HepG2 (cell line): ENCODE data around the gene MED19. TPM values are rescaled to one million over a fixed set of nuclear protein-coding genes. Genes with fewer than 3 reads are reported as not detected.

Source experiments
- CENPX ChIP-seq: sonication (generic); formaldehyde crosslinking; IDR thresholded peaks from 2 replicates; pipeline ENCODE4 v1.9.0; 2021; ENCODE audit warnings: mild to moderate bottlenecking, missing genetic modification reagents, moderate library complexity
- CSRNP1 ChIP-seq: sonication (generic); formaldehyde crosslinking; IDR thresholded peaks from 2 replicates; pipeline ENCODE4 v1.8.1; 2023; ENCODE audit warnings: mild to moderate bottlenecking, missing genetic modification reagents
- CSRNP2 ChIP-seq: sonication (generic); formaldehyde crosslinking; conservative IDR thresholded peaks from 2 replicates; pipeline ENCODE4 v1.8.0; 2022; ENCODE audit warnings: low read depth, missing genetic modification reagents
- ETV5 ChIP-seq: IDR thresholded peaks from 2 replicates; pipeline ENCODE4 v1.6.1; 2018; ENCODE audit warnings: missing biosample characterization, missing genetic modification reagents, inconsistent platforms, borderline replicate concordance
- FOXK1 ChIP-seq: sonication (generic); formaldehyde crosslinking; IDR thresholded peaks from 2 replicates; pipeline ENCODE4 v1.4.0; 2020; ENCODE audit warnings: low read depth, missing genetic modification reagents, borderline replicate concordance
- KDM6A ChIP-seq: IDR thresholded peaks from 2 replicates; pipeline ENCODE4 v1.6.1; 2016; ENCODE audit warnings: low read depth
- KLF15 ChIP-seq: sonication (generic); formaldehyde crosslinking; IDR thresholded peaks from 2 replicates; pipeline ENCODE4 v1.8.1; 2023; ENCODE audit warnings: borderline replicate concordance, mild to moderate bottlenecking, inconsistent platforms, missing genetic modification reagents, mixed read lengths
- KMT2B ChIP-seq: IDR thresholded peaks from 2 replicates; pipeline ENCODE4 v1.6.1; 2016; ENCODE audit warnings: missing genetic modification reagents, missing compliant biosample characterization
- NFKB2 ChIP-seq: sonication (generic); formaldehyde crosslinking; IDR thresholded peaks from 2 replicates; pipeline ENCODE4 v1.4.0; 2020; ENCODE audit warnings: missing genetic modification reagents, borderline replicate concordance
- NR2C2 ChIP-seq: sonication (generic); formaldehyde crosslinking; IDR thresholded peaks from 2 replicates; pipeline ENCODE4 v1.4.0; 2020; ENCODE audit warnings: missing genetic modification reagents, mild to moderate bottlenecking, moderate library complexity, borderline replicate concordance
- REPIN1 ChIP-seq: sonication (generic); formaldehyde crosslinking; IDR thresholded peaks from 2 replicates; pipeline ENCODE4 v1.8.0; 2022; ENCODE audit warnings: missing genetic modification reagents, low read depth, mild to moderate bottlenecking, borderline replicate concordance
- SP140L ChIP-seq: sonication (generic); formaldehyde crosslinking; IDR thresholded peaks from 2 replicates; pipeline ENCODE4 v1.4.0; 2020; ENCODE audit warnings: missing genetic modification reagents, borderline replicate concordance
- TFDP2 ChIP-seq: sonication (generic); formaldehyde crosslinking; IDR thresholded peaks from 2 replicates; pipeline ENCODE4 v1.4.0; 2020; ENCODE audit warnings: missing genetic modification reagents
- YY1 ChIP-seq: IDR thresholded peaks from 2 replicates; pipeline ENCODE4 v1.6.1; 2011; ENCODE audit warnings: low read length, low read depth, moderate library complexity, mild to moderate bottlenecking; ENCODE audit not compliant: insufficient read depth, insufficient replicate concordance
- ZNF20 ChIP-seq: sonication (generic); formaldehyde crosslinking; IDR thresholded peaks from 2 replicates; pipeline ENCODE4 v1.4.0; 2020; ENCODE audit warnings: mild to moderate bottlenecking, moderate library complexity, missing genetic modification reagents
- ZNF615 ChIP-seq: sonication (generic); formaldehyde crosslinking; IDR thresholded peaks from 2 replicates; pipeline ENCODE4 v1.5.0; 2020; ENCODE audit warnings: mild to moderate bottlenecking, missing genetic modification reagents, borderline replicate concordance
- ZNF678 ChIP-seq: sonication (generic); formaldehyde crosslinking; IDR thresholded peaks from 2 replicates; pipeline ENCODE4 v1.4.0; 2020; ENCODE audit warnings: mild to moderate bottlenecking, missing genetic modification reagents
- ZZZ3 ChIP-seq: sonication (generic); formaldehyde crosslinking; IDR thresholded peaks from 2 replicates; pipeline ENCODE4 v1.4.0; 2020; ENCODE audit warnings: missing genetic modification reagents, mild to moderate bottlenecking, borderline replicate concordance
- polyA plus RNA-seq, 8 experiments: library from polyadenylated mRNA; depleted of rRNA in 3 of 8; stranded (reverse) in 7 of 8; unstranded in 1 of 8; fragments of >200 nt; fragmentation: Illumina TruSeq in 4 of 8; extraction: Trizol in 4 of 8; gene quantifications; 2 replicates each; pipeline versions ENCODE4 v1.2.1 to v1.2.3, GENCODE V29; 2011 to 2016; ENCODE audit warnings: low read depth in 4 of 8, missing spikeins in 1 of 8, mixed read lengths in 1 of 8; ENCODE audit not compliant: insufficient read depth in 1 of 8
- total RNA-seq, 5 experiments: library from RNA; depleted of rRNA; stranded (reverse); fragments of >200 nt; fragmentation: Illumina TruSeq; extraction: Trizol; gene quantifications; 2 replicates each; pipeline ENCODE4 v1.2.3, GENCODE V29; 2016; ENCODE audit warnings: low read depth in 1 of 5
- TF ChIP-seq, protein P1 (sequence below): sonication (generic); formaldehyde crosslinking; IDR thresholded peaks from 2 replicates; pipeline ENCODE4 v1.4.0; 2020; ENCODE audit warnings: low read depth, missing genetic modification reagents

Gene MED19
- total and polyA plus RNA-seq, 2 of the 13 experiments (the other 11 are each of a cell fraction or from before 2014, with no cell fraction given), result 12.9 to 13.8 TPM

DNA sequence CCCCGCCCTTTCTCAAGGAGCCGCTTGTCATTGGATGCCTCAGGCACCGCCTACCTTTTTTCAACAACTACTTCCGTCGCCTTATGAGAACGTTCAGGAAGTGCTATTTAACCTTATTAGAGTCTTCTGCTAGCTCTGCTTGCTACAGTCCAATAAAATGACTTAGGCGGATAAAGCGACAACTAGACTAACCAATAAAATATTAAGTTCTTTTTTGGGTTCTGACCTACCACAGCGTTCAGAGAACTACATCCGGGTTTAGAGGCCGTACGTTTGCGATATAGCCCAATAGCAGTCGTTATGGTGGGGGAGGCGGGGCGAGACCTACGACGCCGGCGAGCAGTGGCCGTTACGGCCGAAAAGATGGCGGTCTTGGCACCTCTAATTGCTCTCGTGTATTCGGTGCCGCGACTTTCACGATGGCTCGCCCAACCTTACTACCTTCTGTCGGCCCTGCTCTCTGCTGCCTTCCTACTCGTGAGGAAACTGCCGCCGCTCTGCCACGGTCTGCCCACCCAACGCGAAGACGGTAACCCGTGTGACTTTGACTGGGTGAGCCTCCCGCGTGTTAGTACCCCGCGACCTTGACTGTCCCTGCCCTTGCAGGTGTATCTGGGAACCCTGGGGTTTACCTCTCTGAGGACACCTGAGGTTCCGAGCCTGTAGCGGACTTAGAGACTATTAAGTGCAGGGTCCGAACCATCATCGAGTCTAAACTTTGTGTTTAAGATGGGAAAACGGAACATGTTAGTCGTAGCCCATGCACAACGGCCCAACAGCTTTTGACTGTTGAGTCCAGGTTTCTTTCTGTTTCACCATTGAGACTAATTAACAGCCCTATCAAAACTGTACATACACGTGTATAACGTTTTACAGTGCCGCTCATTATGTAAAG lies 488 bp upstream of the MED19 start, which contains the start of gene TMX2 (continued):
- TF ChIP-seq, protein P1, sequence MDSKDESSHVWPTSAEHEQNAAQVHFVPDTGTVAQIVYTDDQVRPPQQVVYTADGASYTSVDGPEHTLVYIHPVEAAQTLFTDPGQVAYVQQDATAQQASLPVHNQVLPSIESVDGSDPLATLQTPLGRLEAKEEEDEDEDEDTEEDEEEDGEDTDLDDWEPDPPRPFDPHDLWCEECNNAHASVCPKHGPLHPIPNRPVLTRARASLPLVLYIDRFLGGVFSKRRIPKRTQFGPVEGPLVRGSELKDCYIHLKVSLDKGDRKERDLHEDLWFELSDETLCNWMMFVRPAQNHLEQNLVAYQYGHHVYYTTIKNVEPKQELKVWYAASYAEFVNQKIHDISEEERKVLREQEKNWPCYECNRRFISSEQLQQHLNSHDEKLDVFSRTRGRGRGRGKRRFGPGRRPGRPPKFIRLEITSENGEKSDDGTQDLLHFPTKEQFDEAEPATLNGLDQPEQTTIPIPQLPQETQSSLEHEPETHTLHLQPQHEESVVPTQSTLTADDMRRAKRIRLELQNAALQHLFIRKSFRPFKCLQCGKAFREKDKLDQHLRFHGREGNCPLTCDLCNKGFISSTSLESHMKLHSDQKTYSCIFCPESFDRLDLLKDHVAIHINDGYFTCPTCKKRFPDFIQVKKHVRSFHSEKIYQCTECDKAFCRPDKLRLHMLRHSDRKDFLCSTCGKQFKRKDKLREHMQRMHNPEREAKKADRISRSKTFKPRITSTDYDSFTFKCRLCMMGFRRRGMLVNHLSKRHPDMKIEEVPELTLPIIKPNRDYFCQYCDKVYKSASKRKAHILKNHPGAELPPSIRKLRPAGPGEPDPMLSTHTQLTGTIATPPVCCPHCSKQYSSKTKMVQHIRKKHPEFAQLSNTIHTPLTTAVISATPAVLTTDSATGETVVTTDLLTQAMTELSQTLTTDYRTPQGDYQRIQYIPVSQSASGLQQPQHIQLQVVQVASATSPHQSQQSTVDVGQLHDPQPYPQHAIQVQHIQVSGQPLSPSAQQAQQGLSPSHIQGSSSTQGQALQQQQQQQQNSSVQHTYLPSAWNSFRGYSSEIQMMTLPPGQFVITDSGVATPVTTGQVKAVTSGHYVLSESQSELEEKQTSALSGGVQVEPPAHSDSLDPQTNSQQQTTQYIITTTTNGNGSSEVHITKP (CRISPR knock-in tag), result no peak
- peak; percentile 51; the same call in 1 of the 2 replicates for TF ChIP-seq KLF15 (CRISPR knock-in tag)
- TF ChIP-seq TFDP2, result 0 out of 2 replicates have a peak, but pooled peaks have one; percentile 18
- TF ChIP-seq REPIN1, result peak; percentile 51; the same call in 1 of the 2 replicates
- TF ChIP-seq ZNF20 (CRISPR knock-in tag), result no peak
- TF ChIP-seq KDM6A (CRISPR knock-in tag), result no peak
- no peak for TF ChIP-seq SP140L (CRISPR knock-in tag)
- 0 out of 2 replicates have a peak, but pooled peaks have one; percentile 29 for TF ChIP-seq CSRNP1 (CRISPR knock-in tag)
- 0 out of 2 replicates have a peak, but pooled peaks have one; percentile 38 for TF ChIP-seq ZNF615 (CRISPR knock-in tag)
- TF ChIP-seq KMT2B, result peak; percentile 79; the same call in 1 of the 2 replicates
- TF ChIP-seq ZNF678 (CRISPR knock-in tag), result 0 out of 2 replicates have a peak, but pooled peaks have one; percentile 32
- TF ChIP-seq ETV5, result 0 out of 2 replicates have a peak, but pooled peaks have one; percentile 14
- TF ChIP-seq NFKB2 (CRISPR knock-in tag), result peak; percentile 31; the same call in 1 of the 2 replicates
- TF ChIP-seq ZZZ3 (CRISPR knock-in tag), result no peak
- no peak for TF ChIP-seq CENPX (CRISPR knock-in tag)
- TF ChIP-seq FOXK1 (CRISPR knock-in tag), result peak; percentile 39; the same call in 1 of the 2 replicates
- TF ChIP-seq CSRNP2, result no peak
- TF ChIP-seq NR2C2 (CRISPR knock-in tag), result peak; percentile 99
- TF ChIP-seq YY1, result peak; percentile 96
